Measurements from ENCODE around the gene CCSER1. TPM values are rescaled to one million over a fixed set of nuclear protein-coding genes. Genes with fewer than 3 reads are reported as not detected.
"Not testable (repeated sequence)": the region's sequence is repeated elsewhere in the genome, so short reads cannot be mapped to it uniquely, and the experiment has no call there.

The CCSER1 gene
- total RNA-seq, 1 experiment from 2014 or later, result 0.98 TPM

GRCh38 chr4:91356496-91356895 is 1229.3 kb downstream of the CCSER1 start:
- in situ Hi-C loops (cut with HindIII; ENCODE audit: low pct_unique_long_range_greater_than_20kb, low sequenced_read_pairs); DNase-seq (ENCODE audit: low read depth): not testable (repeated sequence)

DNA sequence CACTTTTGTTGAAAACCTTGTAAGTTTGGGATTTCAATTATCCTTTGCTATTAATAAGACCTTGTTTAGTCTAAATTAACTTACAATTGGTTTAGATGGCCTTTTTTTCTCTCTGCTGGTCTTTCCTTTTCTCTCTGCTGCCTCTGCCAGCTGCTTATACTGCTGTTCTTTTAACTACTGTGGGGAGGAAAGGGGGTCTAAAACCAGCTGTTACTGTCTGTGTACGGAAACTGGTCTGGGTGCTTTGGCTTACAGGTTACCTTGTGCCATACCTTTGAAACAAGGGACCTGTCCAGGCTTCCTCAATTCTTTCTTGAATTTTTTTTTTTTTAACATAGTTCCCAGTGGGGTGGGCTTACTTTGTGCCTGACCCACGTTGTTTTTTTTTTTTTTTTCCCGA is 1230.8 kb downstream of the CCSER1 start:
- in situ Hi-C loops (cut with HindIII; ENCODE audit: low pct_unique_long_range_greater_than_20kb, low sequenced_read_pairs); DNase-seq (ENCODE audit: low read depth): not testable (repeated sequence)

- DNase-seq (ENCODE audit: low read depth), result peak; percentile 71
- in situ Hi-C loops (cut with HindIII; ENCODE audit: low pct_unique_long_range_greater_than_20kb, low sequenced_read_pairs), result not testable (repeated sequence)
These were observed 1231.4 kb downstream of the CCSER1 start for GRCh38 chr4:91358621-91359020.

GRCh38 chr4:91359041-91360031 is 1232.1 kb downstream of the CCSER1 start:
- in situ Hi-C loops (cut with HindIII; ENCODE audit: low pct_unique_long_range_greater_than_20kb, low sequenced_read_pairs), result no loop called here
- DNase-seq (ENCODE audit: low read depth), result peak; percentile 69

DNA sequence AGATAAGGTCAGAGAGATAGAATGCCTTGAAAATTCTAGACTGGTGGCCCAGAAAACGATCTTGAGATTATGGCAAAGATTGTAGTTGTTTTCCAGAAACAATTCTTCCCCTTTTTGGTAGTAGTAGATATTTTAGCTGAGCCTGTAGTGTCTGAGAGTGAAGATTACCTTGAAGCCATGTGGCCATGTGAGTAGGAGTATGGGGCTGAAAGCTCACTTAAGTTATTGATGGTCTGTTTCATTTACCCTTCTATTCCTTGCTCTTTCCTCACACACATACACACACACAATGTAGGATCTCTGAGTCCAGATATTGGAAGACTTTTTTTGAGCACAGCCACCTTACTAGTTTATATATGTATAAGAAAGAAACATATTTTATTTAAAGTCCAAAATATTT is 1234.9 kb downstream of the CCSER1 start:
- in situ Hi-C loops (cut with HindIII; ENCODE audit: low pct_unique_long_range_greater_than_20kb, low sequenced_read_pairs), result no loop called here
- no peak for DNase-seq (ENCODE audit: low read depth)

DNA sequence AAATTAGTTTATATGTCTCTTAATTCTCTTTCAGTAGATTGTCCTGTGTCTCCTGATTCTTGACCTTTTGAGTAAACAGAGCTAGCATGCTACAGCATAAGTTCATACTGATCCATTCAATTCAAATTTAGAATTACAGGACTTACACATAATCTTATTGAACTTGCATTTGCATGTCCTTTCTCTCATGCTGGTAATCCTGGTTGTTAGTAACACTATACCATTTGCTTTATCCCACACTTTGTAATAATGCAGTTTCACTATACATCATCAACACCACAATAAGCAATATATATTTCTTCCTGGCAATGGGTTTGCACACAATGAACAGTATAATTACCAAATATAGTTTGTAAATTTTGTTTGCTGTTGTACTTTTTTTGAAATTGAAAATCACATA is 1239.4 kb downstream of the CCSER1 start:
- in situ Hi-C loops (cut with HindIII; ENCODE audit: low pct_unique_long_range_greater_than_20kb, low sequenced_read_pairs), result no loop called here

GRCh38 chr4:91369116-91369515 is 1241.9 kb downstream of the CCSER1 start:
- in situ Hi-C loops (cut with HindIII; ENCODE audit: low pct_unique_long_range_greater_than_20kb, low sequenced_read_pairs), result no loop called here

More for the DNA sequence above, 1239.4 kb downstream of the CCSER1 start:
- no peak for DNase-seq (ENCODE audit: low read depth)

GRCh38 chr4:91373546-91373945 is 1246.4 kb downstream of the CCSER1 start:
- peak; percentile 25 for DNase-seq (ENCODE audit: low read depth)
- in situ Hi-C loops (cut with HindIII; ENCODE audit: low pct_unique_long_range_greater_than_20kb, low sequenced_read_pairs), result no loop called here

More at GRCh38 chr4:91369116-91369515, 1241.9 kb downstream of the CCSER1 start:
- no peak for DNase-seq (ENCODE audit: low read depth)

DNA sequence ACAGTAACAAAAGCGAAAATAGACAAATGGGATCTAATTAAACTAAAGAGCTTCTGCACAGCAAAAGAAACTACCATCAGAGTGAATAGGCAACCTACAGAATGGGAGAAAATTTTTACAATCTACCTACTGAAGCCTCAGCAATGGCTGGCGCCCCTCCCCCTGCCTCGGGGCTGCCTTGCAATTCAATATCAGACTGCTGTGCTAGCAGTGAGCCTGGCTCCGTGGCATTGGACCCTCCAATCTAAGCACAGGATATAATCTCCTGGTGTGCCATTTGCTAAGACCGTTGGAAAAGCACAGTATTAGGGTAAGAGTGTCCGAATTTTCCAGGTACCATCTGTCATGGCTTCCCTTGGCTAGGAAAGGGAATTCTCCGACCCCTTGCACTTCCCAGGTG is 1278.2 kb downstream of the CCSER1 start:
- in situ Hi-C loops (cut with HindIII; ENCODE audit: low pct_unique_long_range_greater_than_20kb, low sequenced_read_pairs); DNase-seq (ENCODE audit: low read depth): not testable (repeated sequence)

DNA sequence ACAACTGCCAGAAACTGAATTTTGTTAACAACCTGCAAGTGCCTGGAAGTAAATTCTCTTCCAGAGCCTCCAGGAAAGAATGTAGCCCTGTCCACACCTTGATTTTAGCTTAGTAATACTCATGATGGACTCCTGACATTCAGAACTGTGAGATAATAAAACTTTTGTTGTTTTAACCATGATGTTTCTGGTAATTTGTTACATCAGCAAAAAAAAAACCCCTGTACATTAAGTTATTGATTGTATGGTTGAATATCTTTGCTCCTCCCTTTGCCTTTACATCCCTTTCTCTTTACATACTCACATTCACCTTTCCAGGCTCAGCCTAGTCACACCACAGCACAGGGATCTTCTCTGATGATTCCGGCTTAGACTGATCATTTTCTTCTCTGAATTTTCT is 1294.8 kb downstream of the CCSER1 start:
- in situ Hi-C loops (cut with HindIII; ENCODE audit: low pct_unique_long_range_greater_than_20kb, low sequenced_read_pairs), result no loop called here
- DNase-seq (ENCODE audit: low read depth), result no peak

- in situ Hi-C loops (cut with HindIII; ENCODE audit: low pct_unique_long_range_greater_than_20kb, low sequenced_read_pairs), result no loop called here
- no peak for DNase-seq (ENCODE audit: low read depth)
These were observed 1299.5 kb downstream of the CCSER1 start for GRCh38 chr4:91426725-91427124.

DNA sequence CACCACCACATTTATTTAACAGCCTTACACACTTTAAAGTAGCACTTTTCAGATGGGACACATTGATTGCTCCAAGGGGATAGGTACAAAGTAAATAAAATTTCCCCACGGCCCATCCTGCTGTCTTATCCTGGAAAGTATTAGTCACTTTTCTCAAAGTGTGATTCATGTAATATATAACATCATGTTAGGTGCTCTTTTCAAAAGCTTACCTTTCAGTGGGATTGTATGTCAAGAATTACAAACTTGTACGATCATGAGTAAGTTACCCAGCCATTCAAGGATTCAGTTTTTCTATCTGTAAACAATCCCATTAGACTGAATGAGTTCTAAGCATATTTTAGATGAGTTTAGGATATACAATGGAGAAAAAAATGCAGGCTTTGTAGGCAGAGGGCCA is 1300.0 kb downstream of the CCSER1 start:
- no peak for DNase-seq (ENCODE audit: low read depth)
- in situ Hi-C loops (cut with HindIII; ENCODE audit: low pct_unique_long_range_greater_than_20kb, low sequenced_read_pairs), result no loop called here

- DNase-seq (ENCODE audit: low read depth), result no peak
- in situ Hi-C loops (cut with HindIII; ENCODE audit: low pct_unique_long_range_greater_than_20kb, low sequenced_read_pairs), result no loop called here
These were observed 1307.4 kb downstream of the CCSER1 start for GRCh38 chr4:91434631-91435030.

GRCh38 chr4:91436556-91436955 is 1309.4 kb downstream of the CCSER1 start:
- in situ Hi-C loops (cut with HindIII; ENCODE audit: low pct_unique_long_range_greater_than_20kb, low sequenced_read_pairs), result no loop called here
- no peak for DNase-seq (ENCODE audit: low read depth)

GRCh38 chr4:91447168-91447567 is 1320.0 kb downstream of the CCSER1 start:
- no peak for DNase-seq (ENCODE audit: low read depth)
- in situ Hi-C loops (cut with HindIII; ENCODE audit: low pct_unique_long_range_greater_than_20kb, low sequenced_read_pairs), result no loop called here

DNA sequence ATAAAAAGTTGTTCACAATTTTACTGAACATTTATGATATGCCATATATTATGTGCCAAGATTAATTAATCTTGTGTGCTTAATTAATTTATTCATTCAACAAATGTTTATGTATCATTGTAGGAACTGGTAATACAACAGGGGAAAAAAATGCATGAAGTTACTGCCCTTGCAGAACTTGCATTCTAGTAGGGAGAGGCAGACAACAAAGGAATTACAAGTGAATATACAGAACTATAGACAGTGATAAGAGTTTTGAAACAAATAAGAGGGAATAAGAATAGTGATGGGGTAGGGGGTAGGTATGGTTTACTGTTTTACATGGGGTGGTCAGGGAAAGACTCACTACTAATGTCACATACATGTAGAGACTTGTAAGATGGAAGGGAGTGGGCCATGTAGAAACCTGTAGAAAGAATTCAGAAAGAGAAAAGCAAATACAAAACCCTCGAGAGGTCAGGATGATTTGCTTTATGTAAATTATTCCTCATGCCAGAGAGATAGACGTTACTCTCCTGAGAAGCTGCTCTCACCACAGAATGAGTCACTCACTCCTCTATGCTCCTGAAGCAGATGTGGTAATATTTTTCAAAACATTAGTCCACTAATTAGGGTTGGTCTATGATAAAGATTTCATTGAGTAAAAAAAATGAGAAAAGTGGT is 1321.6 kb downstream of the CCSER1 start:
- in situ Hi-C loops (cut with HindIII; ENCODE audit: low pct_unique_long_range_greater_than_20kb, low sequenced_read_pairs), result no loop called here
- DNase-seq (ENCODE audit: low read depth), result peak; percentile 69

- in situ Hi-C loops (cut with HindIII; ENCODE audit: low pct_unique_long_range_greater_than_20kb, low sequenced_read_pairs), result no loop called here
- no peak for DNase-seq (ENCODE audit: low read depth)
These were observed 1326.9 kb downstream of the CCSER1 start for GRCh38 chr4:91454111-91454510.

- DNase-seq (ENCODE audit: low read depth); in situ Hi-C loops (cut with HindIII; ENCODE audit: low pct_unique_long_range_greater_than_20kb, low sequenced_read_pairs): not testable (repeated sequence)
These were observed 1335.4 kb downstream of the CCSER1 start for GRCh38 chr4:91462566-91462965.

DNA sequence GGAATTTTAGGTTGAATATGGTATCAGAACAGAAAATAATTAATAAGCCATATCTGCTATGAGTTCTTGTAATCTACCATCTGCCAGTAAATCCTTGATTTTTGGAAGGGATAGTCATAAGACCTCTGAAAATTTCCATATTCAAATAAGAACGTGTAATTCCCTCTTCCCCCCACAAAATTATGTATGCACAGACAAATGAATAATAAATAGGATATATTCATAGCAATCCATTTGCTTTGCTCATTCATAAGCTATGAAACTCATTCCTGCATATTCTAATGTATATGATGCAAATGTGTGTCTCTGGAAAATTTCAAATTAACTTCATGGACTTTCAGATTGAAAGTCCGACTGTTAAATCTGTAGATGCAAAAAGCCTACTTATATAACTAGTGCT is 1343.5 kb downstream of the CCSER1 start:
- DNase-seq (ENCODE audit: low read depth), result no peak
- in situ Hi-C loops (cut with HindIII; ENCODE audit: low pct_unique_long_range_greater_than_20kb, low sequenced_read_pairs), result no loop called here

Measured in Caki2 (cell line).